T-helper 9 cell (primary cell): ENCODE results near the gene NFKB2.

ENCODE experiments used
- DNase-seq: peaks from one replicate; pipeline ENCODE4 v3.0.0-alpha.2; 2020

The NFKB2 gene

DNA sequence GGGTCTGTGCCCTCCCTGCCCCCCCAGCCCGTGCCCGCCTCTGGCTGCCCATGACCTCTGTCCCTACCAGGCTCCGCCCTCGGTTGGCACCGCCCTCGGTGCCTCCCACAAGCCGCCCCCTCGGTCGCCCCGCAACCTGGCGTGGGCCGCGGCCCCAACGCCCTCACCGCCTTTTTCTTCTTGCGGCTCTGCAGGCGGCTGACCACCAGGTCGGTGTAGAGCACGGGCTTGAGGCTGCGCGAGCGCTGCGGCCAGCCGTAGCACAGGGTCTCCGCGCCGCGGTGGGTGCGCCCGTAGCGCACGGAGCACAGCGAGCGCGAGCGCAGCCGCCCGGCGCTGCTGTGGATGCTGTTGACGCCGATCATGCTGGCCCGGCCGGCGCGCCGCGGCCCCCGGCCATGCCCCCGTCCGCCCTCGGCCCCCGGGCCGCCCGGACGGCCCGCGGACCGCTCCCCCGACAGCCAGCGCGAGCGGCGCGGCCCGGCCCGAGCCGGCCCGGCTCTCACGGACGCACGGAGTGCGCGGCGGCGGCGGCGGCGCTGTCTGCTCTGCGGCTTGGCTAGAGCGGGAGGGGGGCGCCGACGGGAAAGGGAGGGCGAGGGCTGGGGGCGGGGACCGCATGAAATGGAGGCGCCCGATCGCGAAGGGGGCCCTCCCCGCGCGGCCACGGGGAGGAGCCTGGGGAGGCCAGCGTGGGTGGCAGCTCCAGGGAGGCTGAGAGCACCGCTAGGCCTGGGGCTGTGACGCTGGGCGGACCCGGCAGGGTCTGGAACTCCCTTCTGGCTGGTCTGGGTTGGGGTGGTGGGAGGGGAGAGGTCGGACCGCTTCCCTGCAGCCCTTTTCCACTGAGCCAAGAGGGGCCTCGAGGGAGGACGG is 13.5 kb downstream of the NFKB2 start:
- peak; percentile 54 for DNase-seq

DNA sequence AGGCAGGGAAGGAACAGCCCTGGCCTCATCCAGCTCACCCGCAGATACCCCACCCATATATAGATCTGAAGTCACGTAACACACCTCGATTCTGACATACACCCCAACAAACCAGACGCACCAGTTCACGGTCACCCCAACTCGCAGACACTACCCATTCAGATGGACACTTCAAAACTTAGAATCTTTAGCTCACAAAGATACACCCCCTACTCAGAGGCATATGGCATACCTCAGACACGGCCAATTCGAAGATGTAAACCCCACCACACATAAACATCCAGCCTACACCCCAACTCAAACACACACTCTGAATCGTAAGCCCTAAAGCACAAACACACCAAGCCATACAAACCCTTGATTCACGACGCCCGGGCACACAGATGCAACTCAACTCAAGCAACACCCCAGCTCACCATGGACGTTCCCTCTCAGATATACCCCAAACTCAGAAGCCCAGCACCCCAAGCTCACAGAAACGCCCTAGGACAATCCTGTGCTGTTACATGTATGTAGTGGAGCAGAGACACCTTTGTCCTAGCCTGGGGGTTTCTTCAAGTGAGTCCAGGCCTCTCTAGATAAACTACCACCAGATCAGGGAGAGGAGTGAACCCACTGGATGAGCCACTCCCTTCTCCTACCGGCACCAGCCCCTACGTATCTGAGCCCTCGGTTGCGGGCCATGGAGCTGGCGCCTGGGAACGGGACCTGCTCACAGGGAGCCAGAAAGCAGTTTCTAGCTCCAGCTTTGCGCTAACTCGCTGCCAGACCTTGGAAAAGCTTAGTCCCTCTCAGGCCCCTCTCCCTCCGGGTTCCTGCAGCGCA is 14.3 kb downstream of the NFKB2 start:
- DNase-seq = no peak

- DNase-seq = no peak
Measured at GRCh38 chr10:102410429-102411073, 15.0 kb downstream of the NFKB2 start.

- no peak for DNase-seq
Measured at GRCh38 chr10:102411341-102412255, 16.1 kb downstream of the NFKB2 start.

GRCh38 chr10:102412293-102412692 is 16.8 kb downstream of the NFKB2 start:
- DNase-seq = no peak

DNA sequence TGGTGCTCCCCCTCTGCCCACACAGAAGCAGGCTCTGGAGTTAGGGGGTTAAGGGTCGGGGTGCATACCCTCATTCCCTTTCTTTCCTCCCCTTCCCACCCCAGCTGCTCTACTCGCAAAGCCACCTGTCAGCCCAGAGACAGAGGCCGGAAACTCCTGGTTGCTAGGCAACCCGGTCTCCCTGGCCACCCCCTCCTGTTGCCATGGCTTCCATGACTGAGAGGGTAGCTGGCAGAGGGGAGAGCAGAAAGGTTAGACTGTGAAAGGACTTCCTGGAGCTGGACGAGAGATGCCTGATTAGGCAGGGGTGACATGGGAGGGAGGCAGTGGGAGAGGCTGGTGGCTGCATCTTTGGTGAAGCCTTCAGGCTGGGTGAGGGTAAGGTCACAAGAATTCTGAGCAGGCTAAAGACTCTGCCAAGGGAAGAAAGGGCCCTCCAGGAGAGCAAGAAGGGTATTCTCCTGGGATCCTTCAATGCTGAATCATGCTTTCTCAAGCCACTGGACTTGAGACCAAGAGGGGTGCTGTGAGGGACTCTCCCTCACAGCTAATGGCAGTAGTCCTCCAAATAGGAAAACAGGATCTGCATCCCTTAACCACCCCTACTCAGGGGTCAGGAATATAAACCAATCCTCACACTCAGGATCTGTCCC is 17.7 kb downstream of the NFKB2 start:
- DNase-seq = no peak

- no peak for DNase-seq
Measured at GRCh38 chr10:102413806-102414561, 18.5 kb downstream of the NFKB2 start.

DNA sequence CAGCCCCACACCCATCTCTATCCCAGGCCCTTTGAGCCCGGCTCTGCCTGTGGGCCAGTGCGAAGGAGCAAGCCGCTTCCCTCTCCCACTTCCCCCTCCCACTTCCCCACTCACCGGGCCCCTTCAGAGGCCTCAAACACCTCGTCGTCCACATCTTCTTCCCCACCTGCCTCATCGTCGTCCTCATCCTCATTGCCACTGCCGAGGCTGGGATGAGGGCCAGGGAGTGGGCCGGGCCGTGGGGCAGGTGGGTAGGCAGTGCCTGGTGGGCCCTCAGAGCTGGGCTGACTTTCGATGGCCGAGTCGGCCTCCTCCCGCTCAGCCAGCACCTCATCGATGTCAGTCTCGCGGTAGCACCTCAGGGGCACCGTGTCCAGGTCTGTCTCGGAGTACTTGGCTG is 19.2 kb downstream of the NFKB2 start:
- DNase-seq = no peak

GRCh38 chr10:102416283-102416682 is 20.8 kb downstream of the NFKB2 start:
- no peak for DNase-seq

DNA sequence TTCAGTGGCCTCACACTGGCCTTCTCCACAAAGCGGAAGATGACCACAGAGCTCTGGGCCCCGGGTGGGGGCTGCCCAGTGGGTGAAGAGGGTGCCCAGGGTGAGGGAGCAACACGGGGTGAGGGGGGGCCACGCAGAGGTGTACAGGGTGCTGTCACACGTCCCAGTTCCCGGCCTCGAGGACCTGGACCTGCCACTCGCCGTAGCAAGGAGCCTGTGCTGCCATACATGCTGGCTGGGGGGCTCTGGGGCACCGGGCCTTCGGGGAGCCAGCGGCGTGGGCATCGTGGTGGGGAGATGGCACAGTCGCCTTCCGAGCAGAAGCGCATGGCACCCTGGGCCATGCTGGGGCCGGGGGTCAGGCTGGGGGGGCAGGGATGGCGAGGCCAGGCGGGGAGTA is 21.2 kb downstream of the NFKB2 start:
- DNase-seq = no peak

GRCh38 chr10:102418622-102419268 is 23.2 kb downstream of the NFKB2 start, which contains the start of gene PSD:
Gene PSD (minus strand): TSS chr10:102418785. CDS start chr10:102417038, 1,747 bp downstream.
- no peak for DNase-seq

- DNase-seq = peak; percentile 65
Measured at GRCh38 chr10:102419269-102420180, 24.0 kb downstream of the NFKB2 start.

DNA sequence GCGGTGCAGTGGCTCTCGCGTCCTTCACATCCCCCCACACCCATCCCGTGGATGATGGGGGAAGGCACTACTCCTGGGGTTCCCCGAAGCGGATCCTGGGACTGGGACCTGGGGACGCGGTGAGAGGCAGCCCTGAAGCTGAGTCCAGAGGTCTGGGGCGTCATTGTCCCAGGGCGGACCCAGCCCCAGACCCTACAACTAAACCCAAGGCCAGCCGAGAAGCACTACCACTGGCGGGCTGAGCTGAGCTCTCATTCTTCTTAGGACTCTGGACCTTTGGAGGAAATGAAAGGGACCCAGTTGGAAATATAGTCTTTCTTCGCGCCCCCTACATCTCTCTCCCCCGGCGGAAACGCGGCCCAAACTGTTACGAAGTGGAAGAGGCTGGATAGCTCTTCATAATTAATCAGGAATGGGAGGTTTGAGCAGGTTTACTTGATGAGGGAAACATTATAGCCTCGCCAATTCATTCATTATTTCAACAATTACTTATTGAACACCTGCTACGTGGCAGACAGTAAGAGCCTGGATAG is 24.7 kb downstream of the NFKB2 start:
- no peak for DNase-seq

- DNase-seq = peak; percentile 88
Measured at GRCh38 chr10:102420714-102421506, 25.4 kb downstream of the NFKB2 start, which contains the start of gene FBXL15. Gene FBXL15 (plus strand): TSS chr10:102420836. CDS start chr10:102421130, 294 bp downstream.

GRCh38 chr10:102421507-102421756 is 25.9 kb downstream of the NFKB2 start:
- DNase-seq = no peak

DNA sequence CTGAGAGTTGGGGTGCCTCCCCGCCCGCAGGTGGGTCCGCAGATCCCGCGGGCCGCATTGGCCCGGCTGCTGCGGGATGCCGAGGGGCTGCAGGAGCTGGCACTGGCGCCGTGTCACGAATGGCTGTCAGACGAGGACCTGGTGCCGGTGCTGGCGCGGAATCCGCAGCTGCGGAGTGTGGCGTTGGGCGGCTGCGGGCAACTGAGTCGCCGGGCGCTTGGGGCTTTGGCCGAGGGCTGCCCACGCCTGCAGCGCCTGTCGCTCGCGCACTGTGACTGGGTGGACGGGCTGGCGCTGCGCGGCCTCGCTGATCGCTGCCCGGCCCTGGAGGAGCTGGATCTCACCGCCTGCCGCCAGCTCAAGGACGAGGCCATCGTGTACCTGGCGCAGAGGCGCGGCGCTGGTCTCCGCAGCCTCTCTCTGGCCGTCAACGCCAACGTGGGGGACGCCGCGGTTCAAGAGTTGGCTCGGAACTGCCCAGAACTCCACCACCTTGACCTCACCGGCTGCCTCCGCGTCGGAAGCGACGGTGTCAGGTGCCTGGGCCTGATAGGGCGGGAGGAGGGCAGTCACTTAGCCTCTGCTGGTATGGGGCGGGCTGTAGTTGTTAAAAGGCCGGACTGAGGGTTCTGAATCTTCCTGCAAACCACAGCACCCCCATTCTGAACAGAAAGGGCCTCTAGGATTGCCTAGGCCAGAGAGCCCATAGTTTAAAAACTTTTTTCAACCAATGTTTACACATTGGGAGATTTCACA is 26.4 kb downstream of the NFKB2 start:
- DNase-seq = no peak

GRCh38 chr10:102422545-102423129 is 27.1 kb downstream of the NFKB2 start:
- DNase-seq = no peak
